Hepatic stellate cell (primary cell): Measurements from ENCODE around the gene KRTAP13-1.

Source experiments
- DNase-seq: peaks from one replicate; pipeline ENCODE4 v3.0.0; 2011; ENCODE audit warnings: low spot score

KRTAP13-1 gene, protein sequence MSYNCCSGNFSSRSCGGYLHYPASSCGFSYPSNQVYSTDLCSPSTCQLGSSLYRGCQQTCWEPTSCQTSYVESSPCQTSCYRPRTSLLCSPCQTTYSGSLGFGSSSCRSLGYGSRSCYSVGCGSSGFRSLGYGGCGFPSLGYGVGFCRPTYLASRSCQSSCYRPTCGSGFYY

DNA sequence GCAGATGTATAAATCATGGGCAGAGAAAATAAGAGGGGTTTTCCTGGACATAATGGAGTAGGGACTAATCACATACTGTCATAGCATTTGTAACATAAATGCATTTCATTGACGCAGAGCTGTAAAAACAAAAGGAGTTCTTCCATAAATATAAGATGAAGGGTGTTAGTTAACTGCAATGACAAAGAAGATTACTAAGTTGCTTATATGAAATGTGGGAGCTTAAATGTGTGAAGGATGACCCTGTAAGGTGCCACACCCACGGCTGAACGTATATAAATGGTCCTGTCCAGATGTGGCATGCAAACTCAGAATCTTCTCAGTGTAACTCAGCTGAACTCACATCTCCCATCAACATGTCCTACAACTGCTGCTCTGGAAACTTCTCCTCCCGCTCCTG is at the start of gene KRTAP13-1:
KRTAP13-1 (plus strand) TSS at position 301 of the 400 bp plus-strand sequence; CDS start at position 357, 56 bp downstream.
- no peak for DNase-seq

DNA sequence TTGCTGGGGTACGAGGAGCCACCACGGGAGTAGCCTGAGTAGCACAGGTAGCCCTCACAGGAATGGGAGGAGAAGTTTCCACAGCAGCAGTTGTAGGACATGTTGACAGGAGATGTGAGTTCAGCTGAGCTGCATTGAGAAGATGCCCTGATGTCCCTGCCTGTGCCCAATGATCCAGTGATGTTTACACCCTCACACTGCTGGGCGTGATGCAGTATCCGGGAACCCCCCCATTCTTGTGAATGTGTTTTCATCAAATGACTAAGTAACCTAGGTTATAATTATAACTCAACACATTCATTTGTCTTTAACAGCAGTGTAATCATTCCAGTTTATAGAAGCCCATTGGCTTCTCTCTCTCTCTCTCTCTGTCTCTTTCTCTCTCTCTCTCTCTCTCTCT is 47.3 kb upstream of the KRTAP13-1 start, which contains the start of gene KRTAP23-1:
KRTAP23-1 (minus strand) TSS at position 101 of the 400 bp plus-strand sequence; CDS start at position 101, 0 bp downstream.
- no peak for DNase-seq

DNA sequence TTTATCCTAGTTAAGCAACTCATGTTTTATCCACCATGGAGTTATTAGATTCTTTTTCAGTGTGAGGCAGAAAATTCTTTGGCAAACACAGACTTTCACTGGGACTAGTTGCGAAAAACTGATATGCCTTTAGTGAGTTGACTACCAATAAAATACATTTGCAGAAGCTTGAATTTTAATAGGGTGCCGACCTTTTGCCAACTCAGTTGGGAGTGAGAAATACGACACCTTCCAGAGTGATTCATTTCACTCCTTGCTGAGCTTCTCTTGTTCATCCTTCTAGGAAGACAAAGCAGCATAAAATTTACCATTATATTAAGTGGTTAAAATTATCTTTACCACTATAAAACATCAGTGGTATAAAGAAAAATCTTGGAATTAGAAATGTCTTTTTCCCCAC is 46.3 kb upstream of the KRTAP13-1 start:
- no peak for DNase-seq

DNA sequence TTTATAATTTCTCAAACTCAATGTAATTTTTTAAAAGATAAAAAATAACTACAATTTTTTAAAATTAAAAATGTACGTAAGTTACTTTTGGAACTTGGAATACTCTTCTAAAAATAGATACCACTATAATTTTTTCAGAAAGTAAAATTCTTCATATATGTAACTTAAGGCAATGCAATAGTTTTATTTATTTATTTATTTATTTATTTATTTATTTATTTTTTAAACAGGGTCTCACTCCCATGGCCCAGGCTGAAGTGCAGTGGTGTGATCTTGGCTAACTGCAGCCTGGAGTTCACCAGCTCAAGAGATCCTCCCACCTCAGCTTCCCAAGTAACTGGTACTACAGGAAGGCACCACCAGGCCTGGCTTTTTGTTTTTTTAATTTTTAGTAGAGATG is 44.3 kb upstream of the KRTAP13-1 start:
- DNase-seq = no peak

DNA sequence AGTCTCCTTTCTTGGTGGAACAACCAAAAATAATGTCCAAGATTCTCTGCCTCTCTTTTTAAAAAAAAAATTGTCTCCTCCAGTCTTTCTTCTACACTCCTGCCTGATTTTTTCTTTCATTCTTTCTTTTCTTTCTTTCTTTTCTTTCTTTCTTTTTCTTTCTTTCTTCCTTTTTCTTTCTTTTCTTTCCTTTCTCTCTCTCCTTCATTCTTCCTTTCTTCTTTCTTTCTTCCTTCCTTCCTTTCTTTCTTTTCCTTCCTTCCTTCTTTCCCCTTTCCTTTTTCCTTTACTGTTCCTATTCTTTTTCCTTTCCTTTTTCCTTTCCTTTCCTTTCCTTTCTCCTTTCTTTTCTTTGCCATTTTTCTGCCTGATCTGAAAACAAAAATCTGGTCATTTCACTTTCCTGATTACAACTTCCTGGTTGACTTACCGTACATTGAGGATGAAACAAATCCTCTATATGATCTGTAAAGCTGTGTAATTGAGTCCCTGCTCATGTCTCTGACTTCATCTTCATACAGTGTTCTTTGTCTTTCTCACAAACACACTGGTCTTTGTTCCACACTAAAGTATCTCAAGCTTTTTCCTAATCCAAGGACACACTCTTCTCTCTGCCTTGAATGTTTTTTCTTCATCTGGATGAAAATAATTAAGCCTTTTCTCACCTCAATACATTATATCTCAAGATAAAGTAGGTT is 41.4 kb upstream of the KRTAP13-1 start:
- no peak for DNase-seq

DNA sequence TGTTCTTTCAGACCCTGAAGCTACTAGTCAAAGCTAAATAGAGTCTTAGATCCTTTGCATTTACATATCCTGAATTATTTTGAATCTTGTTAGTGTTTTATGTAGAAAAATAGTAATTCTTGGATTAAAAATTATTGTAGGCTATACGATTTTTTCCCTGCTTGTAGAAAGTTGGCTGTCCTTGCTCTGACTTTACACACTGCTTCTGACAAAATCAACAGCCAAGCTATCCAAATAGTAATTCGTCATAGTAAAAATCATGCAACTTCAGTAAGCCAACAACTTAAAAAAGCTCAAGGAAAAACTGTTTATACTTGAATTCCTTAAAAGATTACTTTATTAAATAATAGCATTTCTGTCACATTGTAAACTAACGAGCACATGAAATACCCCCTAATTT is 39.9 kb upstream of the KRTAP13-1 start:
- no peak for DNase-seq

DNA sequence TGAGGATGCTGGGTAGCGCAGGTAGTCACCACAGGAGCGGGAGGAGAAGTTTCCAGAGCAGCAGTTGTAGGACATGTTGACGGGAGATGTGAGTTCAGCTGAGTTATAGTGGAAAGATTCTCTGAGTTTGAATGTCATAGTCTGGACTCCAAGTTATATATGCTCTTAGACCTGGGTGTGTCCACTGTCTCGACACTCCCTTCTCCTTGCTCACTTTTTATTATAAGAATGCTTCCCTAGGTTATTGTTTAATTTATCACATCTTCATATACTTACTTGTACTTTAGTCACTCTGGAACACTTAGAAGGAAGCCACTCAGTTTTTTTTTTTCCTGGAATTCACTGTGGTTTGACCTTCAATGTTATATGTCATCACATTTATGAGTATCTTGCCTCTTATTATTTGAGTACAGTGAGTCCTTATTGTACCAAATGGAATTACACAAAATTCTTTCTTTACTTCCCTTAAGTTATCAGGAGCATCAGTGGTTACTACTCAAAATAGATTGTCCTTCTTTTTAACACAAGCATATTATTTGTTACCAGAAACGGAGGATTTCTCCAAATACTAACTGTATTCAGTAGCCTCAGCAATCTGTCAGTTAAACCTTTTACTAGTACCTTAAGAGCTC is 23.6 kb upstream of the KRTAP13-1 start, which contains the start of gene KRTAP13-2:
KRTAP13-2 (minus strand) TSS at position 133 of the 632 bp plus-strand sequence; CDS start at position 75, 58 bp downstream.
- DNase-seq = no peak

DNA sequence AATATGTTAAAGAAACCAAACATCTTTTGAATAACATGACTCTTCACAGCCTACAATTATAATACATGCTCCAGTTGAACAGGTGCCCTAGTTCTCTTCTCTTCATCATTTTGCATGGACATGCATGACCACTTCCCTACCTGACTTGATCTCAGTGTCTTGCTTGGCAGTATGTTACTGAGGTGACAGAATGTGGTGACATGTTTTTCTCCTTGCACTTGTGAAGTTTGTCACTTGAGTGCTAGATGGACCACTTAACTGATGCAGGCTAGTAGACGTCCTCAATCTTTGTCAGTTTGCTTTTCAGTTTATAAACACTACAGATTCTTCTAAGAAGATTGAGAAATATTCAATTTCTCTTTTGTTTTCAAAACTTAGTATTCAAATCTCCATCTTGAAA is 13.6 kb upstream of the KRTAP13-1 start:
- no peak for DNase-seq

DNA sequence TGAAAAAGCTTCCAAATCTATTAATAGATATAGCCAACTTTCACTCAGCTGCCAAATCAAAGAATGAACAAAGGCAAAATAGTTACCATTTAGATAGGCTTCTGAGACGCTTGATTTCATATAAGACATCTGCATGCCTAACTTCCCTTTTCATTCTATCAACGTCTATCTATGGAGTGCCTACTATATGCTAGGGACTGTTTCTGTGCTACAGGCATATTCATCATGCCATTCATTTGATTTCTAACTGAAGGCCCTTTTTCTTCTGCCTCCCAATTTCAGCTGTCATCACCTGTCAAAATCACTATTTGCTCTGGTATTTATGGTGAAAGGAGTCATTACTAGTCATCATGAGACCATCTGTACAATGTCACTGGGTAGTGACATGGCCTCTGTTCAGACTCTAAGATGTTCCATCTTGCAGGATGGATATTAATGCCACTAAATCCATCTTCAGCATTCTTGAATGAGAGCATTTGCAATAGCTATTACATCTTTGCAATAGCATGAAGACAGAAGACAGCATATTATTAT is 4.3 kb upstream of the KRTAP13-1 start:
- no peak for DNase-seq

DNA sequence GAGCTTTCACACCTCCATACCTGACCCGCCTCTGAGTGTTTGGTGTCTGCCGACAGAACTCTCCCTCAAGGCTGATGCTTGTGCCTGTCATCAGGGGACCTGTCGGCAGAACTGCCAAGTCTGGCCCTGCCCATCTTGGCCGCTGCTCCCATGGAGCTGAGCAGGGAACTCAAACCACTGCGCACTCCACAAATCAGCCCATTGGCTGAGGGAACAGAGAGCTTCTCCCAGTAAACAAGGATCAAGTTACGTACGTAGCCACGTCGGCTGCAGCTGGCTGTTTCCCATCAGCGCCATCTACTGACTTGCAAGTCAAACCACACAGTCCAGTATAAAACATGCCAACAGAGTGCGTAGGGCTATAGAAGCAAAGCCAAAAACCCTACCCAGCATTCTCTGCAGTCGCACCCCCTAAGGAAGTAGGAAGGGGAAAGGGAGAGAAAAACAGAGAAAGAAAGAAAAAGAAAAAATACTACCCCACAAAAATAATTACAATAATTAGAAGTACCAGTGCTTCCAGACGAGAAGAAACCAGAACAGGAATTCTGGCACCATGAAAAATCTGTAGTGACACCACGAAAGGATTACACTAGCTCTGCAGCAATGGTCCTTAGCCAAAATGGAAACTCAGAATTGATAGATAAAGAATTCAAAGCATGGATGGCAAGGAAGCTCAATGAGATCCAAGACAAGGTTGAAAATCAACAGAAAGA is 13.1 kb downstream of the KRTAP13-1 start:
- peak; percentile 5 for DNase-seq

DNA sequence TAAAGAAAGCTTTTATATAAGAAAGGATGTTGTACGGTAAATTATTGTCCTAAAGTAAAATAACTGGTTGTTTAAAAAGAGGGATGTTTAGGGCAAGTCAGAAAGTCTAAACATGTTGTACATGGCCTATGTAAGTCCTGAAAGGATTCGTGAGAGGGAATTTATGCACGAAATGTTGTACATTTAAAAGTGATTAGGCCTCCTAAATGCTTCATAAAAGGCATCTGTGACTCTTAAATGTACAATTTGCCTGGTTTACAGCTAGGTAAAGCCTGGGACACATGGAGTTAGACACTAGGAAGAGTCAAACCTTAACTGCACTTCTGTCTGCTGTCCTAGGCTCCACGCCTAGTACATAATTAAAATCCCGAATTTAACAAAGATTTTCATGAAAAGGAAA is 20.2 kb downstream of the KRTAP13-1 start:
- DNase-seq = no peak

DNA sequence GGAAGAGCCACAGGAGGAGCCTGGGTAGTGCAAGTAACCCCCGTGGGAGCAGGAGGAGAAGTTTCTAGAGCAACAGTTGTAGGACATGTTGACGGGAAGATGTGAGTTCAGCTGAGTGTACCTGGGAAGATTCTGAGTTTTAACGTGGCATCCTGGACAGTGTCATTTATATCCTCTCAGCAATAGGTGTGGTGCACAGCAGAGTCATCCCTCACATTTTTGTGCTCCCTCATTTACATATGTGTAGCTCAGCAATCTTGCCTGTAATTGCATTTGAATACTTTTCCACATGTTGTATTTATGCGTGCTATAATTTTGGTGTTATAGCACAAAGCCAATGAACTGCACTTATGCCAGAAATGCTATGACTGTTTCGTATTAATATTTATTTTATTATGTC is 30.0 kb downstream of the KRTAP13-1 start, which contains the start of gene KRTAP13-3:
KRTAP13-3 (minus strand) TSS at position 101 of the 400 bp plus-strand sequence; CDS start at position 87, 14 bp downstream.
- DNase-seq = no peak

DNA sequence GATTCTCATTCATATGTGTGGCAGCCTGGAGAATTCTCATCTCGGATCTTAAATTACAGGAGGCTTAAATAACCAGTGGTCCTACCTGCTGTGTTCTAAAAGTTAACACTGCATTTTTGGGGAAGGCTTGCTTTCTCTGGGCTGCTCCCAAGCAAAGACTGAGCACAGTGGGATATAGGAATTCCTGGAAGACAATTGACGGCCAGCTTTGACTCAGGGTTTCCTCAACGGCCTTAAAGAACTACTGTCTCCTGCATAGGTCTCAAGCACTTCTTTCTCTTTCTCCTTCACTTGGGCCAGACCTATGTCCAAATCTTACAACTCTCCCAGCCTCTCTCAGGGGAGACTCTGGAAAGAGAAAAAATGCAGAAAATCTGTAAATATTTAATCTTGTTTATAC is 30.9 kb downstream of the KRTAP13-1 start:
- DNase-seq = no peak

DNA sequence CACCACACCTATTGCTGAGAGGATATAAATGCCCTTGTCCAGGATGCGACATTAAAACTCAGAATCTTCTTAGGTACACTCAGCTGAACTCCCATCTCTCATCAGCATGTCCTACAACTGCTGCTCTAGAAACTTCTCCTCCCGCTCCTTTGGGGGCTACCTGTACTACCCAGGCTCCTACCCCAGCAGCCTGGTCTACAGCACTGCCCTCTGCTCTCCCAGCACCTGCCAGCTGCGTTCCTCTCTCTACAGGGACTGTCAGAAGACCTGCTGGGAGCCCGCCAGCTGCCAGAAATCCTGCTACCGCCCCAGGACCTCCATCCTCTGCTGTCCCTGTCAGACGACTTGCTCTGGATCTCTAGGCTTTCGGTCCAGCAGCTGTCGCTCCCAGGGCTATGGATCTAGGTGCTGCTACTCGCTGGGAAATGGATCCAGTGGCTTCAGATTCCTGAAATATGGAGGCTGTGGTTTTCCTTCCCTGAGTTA is 34.4 kb downstream of the KRTAP13-1 start, which contains the start of gene KRTAP13-4:
KRTAP13-4 (plus strand) TSS at position 51 of the 486 bp plus-strand sequence; CDS start at position 107, 56 bp downstream.
- DNase-seq = no peak

DNA sequence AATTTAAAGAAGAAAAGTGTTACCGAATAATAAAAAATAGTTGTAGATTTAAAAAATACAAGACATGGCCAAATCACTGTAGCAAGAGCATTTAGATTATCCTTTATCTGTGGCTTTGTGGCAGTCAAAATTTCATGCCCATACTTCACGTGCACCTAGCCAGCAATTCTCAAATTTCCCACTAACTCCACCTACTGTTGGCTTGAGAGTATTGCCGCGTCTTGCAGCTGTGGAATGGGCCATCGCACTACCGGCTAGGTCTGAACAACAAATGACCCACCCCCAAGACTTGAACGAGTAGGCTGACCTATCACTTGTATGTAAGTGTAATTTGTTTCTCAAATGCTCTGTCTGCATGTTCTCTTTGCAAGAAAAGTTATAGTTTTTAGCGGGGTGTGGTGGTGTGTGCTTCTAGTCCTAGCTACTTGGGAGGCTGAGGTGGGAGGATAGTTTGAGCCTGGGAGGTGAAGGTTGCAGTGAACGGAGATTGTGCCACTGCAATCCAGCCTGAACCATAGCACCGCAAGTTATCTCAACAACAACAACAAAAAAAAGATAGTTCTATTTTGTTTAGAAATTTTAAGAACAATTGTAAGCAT is 38.3 kb downstream of the KRTAP13-1 start:
- DNase-seq = peak; percentile 2

DNA sequence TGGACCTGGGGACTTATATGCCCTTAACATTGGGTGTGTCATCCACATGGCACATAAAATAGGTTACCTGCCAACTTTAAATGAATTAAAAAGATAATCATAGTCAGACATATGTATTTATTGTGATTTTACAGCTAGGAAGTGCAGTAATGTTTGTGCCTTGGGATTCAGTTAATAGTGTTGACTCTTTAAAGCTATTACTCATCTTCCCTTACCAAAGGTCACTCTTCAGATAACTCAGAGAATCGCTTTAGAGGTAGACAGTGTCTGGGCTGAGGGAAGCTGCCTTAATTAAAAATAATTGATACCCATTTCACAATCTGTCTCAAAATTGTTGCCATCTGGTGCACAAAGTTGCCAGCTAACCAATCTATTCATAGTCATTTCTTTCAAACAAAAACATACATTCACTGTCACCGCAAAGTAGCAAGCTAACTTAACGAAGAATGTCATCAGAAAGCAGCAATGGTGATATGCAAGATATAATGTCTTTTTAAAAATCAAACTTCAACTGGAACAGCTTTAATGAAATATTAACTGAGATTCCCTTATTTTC is 41.3 kb downstream of the KRTAP13-1 start:
- no peak for DNase-seq

DNA sequence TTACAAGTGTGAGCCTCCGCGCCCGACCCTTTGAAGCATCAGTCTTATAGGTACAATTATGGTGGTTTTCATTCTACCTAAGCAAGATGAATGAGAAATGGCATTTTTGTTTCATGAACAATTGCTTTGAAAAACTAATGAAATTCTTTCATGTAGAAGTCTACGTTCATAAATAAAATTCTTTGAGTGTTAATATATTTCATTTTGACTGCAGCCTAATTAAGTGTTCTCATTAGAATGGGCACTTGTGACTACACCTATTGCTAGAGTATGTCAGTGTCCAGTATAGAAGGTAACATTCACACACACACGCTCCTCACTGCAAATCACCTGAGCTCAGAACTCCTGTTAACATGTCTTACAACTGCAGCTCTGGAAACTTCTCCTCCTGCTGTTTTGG is 44.1 kb downstream of the KRTAP13-1 start, which contains the start of gene KRTAP15-1:
KRTAP15-1 (plus strand) TSS at position 301 of the 400 bp plus-strand sequence; CDS start at position 354, 53 bp downstream.
- no peak for DNase-seq

DNA sequence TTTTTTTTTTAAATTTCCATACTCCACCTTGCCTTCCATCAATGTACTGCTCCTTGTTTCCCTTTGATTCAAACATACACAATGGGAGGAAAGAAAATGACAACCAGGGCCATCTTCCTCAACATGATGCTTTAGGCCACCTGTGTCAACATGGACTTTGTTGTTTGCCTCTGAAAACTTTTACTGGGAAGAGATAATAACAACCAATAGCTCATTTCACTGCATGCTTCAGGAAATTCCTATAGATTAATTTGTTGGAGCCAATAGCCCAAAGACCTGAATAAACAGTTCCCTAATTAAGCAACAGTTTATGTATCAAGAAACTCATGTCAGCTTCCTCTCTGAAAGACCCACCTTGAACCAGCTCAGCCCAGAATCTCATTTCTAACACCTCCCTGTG is 47.4 kb downstream of the KRTAP13-1 start:
- no peak for DNase-seq

DNA sequence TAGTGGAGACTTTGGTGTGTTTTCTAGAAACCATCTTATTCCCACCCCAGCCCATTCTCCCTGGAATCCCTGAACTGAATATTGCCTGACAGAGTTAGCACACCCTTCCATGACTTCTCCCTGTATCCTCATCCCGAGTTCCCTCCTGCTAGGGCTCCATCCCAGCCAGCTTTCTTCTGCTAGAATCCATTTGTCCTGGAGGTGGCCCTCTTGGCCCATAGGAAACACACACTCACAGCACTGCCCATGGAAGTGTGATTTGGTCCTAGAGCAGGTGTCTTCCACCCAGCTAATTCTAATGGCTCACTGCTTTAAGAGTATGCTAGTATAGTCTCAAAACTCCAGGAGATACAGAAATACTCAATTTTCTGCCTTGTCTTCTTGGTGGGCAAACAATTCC is 48.4 kb downstream of the KRTAP13-1 start:
- DNase-seq = no peak
